GM10266 (cell line): ENCODE measurements around the gene RAB44.

Experiments used
- DNase-seq: peaks from one replicate; pipeline ENCODE4 v3.0.0; 2012; ENCODE audit errors: extremely low spot score
- CTCF ChIP-seq: IDR thresholded peaks from 2 replicates; pipeline ENCODE4 v1.5.1; 2012; ENCODE audit warnings: mild to moderate bottlenecking, low read depth; ENCODE audit not compliant: control insufficient read depth, insufficient read depth; ENCODE audit errors: missing control alignments

RAB44 gene

GRCh38 chr6:36663504-36664446 is 33.9 kb upstream of the RAB44 start:
- DNase-seq = no peak

GRCh38 chr6:36665180-36665579 is 32.4 kb upstream of the RAB44 start:
- TF ChIP-seq CTCF = no peak

More at GRCh38 chr6:36663504-36664446, 33.9 kb upstream of the RAB44 start:
- TF ChIP-seq CTCF = no peak

GRCh38 chr6:36666287-36666686 is 31.3 kb upstream of the RAB44 start:
- TF ChIP-seq CTCF = no peak
- no peak for DNase-seq

More at GRCh38 chr6:36665180-36665579, 32.4 kb upstream of the RAB44 start:
- no peak for DNase-seq

- peak; percentile 78 for DNase-seq
- no peak for TF ChIP-seq CTCF
Measured at GRCh38 chr6:36666826-36667591, 30.6 kb upstream of the RAB44 start.

- no peak for TF ChIP-seq CTCF
- no peak for DNase-seq
Measured at GRCh38 chr6:36668591-36668990, 29.0 kb upstream of the RAB44 start.

GRCh38 chr6:36669002-36669401 is 28.6 kb upstream of the RAB44 start:
- TF ChIP-seq CTCF = no peak
- no peak for DNase-seq
